Posterior vena cava (tissue), 2 donors: ENCODE data around the gene MYBPC3. TPM values are rescaled to one million over a fixed set of nuclear protein-coding genes. Genes with fewer than 3 reads are reported as not detected.

Source experiments
- DNase-seq: peaks from one replicate; pipeline ENCODE4 v3.0.0-alpha.2; 2020; ENCODE audit warnings: low spot score
- intact Hi-C, 2 donors: fragments of 100-400 bp; cut with DNase I; formaldehyde crosslinking; loops; one replicate each; pipeline versions ENCODE4 v1.14.1 to v1.14.2; 2022 to 2023
- total RNA-seq, 2 donors: library from RNA; stranded (reverse); fragmentation: NEBNext Ultra II Directional; extraction: Animal tissue kit (Norgen Biotek cat#: 25700); gene quantifications; one replicate each; pipeline ENCODE4 v1.2.1, GENCODE V29; 2021
- donor health status: DM: yes; HTN: yes; CAD: no.
- donor health status: DM: yes; HTN: yes; CAD: no.

Gene MYBPC3
- total RNA-seq, 2 donors from 2014 or later = 0.19 to 0.37 TPM

GRCh38 chr11:47388697-47389576, 36.4 kb upstream of the MYBPC3 start:
- DNase-seq = peak; percentile 68
- intact Hi-C loops = no loop called here

- DNase-seq = peak; percentile 77
- intact Hi-C loops = no loop called here
Observed at GRCh38 chr11:47387944-47388696, 35.6 kb upstream of the MYBPC3 start.

GRCh38 chr11:47384498-47384897, 32.0 kb upstream of the MYBPC3 start:
- intact Hi-C loops = no loop called here
- DNase-seq = peak; percentile 3

GRCh38 chr11:47383071-47383470, 30.6 kb upstream of the MYBPC3 start:
- peak; percentile 66 for DNase-seq
- intact Hi-C loops = no loop called here

- no peak for DNase-seq
- intact Hi-C loops = no loop called here
Observed at GRCh38 chr11:47380078-47380477, 27.6 kb upstream of the MYBPC3 start.

- intact Hi-C loops = loop anchor here in 1 of 2 donors (10.0 kb wide), 1 partner anchor 75 kb away; no protein-coding TSS in a partner anchor
- DNase-seq = peak; percentile 2
Observed at GRCh38 chr11:47379317-47379716, 26.8 kb upstream of the MYBPC3 start.

- intact Hi-C loops = loop anchor here in 1 of 2 donors (10.0 kb wide), 1 partner anchor 76 kb away; no protein-coding TSS in a partner anchor
- DNase-seq = no peak
Observed at GRCh38 chr11:47378836-47379170, 26.3 kb upstream of the MYBPC3 start.

GRCh38 chr11:47378010-47378835, 25.7 kb upstream of the MYBPC3 start, which contains the start of gene SPI1:
SPI1 (minus strand) TSS chr11:47378547; CDS start chr11:47378353, 194 bp downstream.
- DNase-seq = peak; percentile 94
- intact Hi-C loops = loop anchor here in 1 of 2 donors (10.0 kb wide), 1 partner anchor 77 kb away; no protein-coding TSS in a partner anchor

GRCh38 chr11:47377571-47378009, 25.1 kb upstream of the MYBPC3 start:
- peak; percentile 79 for DNase-seq

GRCh38 chr11:47376525-47377371, 24.2 kb upstream of the MYBPC3 start:
- DNase-seq = peak; percentile 88
- intact Hi-C loops = loop anchor here in 1 of 2 donors (10.0 kb wide), 1 partner anchor 78 kb away; no protein-coding TSS in a partner anchor

More at GRCh38 chr11:47377571-47378009, 25.1 kb upstream of the MYBPC3 start:
- intact Hi-C loops = loop anchor here in 1 of 2 donors (10.0 kb wide), 1 partner anchor 77 kb away; no protein-coding TSS in a partner anchor

- intact Hi-C loops = loop anchor here in 1 of 2 donors (10.0 kb wide), 1 partner anchor 79 kb away; no protein-coding TSS in a partner anchor
- DNase-seq = peak; percentile 62
Observed at GRCh38 chr11:47376107-47376524, 23.6 kb upstream of the MYBPC3 start.

- DNase-seq = peak; percentile 50
- intact Hi-C loops = loop anchor here in 1 of 2 donors (10.0 kb wide), 1 partner anchor 79 kb away; no protein-coding TSS in a partner anchor
Observed at GRCh38 chr11:47375546-47376085, 23.1 kb upstream of the MYBPC3 start.

- peak; percentile 72 for DNase-seq
- intact Hi-C loops = loop anchor here in 1 of 2 donors (10.0 kb wide), 1 partner anchor 80 kb away; no protein-coding TSS in a partner anchor
Observed at GRCh38 chr11:47375020-47375419, 22.5 kb upstream of the MYBPC3 start.

- intact Hi-C loops = loop anchor here (5.0 to 10.0 kb wide), 3 partner anchors 38 to 80 kb away; partner anchors contain the start of gene RAPSN (in 1 of the 2)
- DNase-seq = no peak
Observed at GRCh38 chr11:47374720-47375019, 22.2 kb upstream of the MYBPC3 start.

- DNase-seq = peak; percentile 95
- intact Hi-C loops = loop anchor here (5.0 to 10.0 kb wide), 3 partner anchors 38 to 81 kb away; partner anchors contain the start of gene RAPSN (in 1 of the 2)
Observed at GRCh38 chr11:47373876-47374719, 21.6 kb upstream of the MYBPC3 start.

- DNase-seq = peak; percentile 38
- intact Hi-C loops = loop anchor here (5.0 to 10.0 kb wide), 3 partner anchors 40 to 82 kb away; partner anchors contain the start of gene RAPSN (in 1 of the 2)
Observed at GRCh38 chr11:47372422-47372821, 19.9 kb upstream of the MYBPC3 start.
